Spleen (tissue), 13 donors: ENCODE measurements around the gene TPSD1. TPM values are rescaled to one million over a fixed set of nuclear protein-coding genes. Genes with fewer than 3 reads are reported as not detected.
"Not testable (repeated sequence)": the region's sequence is repeated elsewhere in the genome, so short reads cannot be mapped to it uniquely, and the experiment has no call there.

ENCODE experiments used
- DNase-seq: peaks from one replicate; pipeline ENCODE4 v3.0.0-alpha.2; 2020
- H3K27ac ChIP-seq, 8 donors: fragments of 200-600 bp; sonication (generic) in 7 of 8; 1 replicate in 4 of 8; 2 replicates in 4 of 8; pipeline versions ENCODE4 v1.5.0 to v1.8.0; 2016 to 2021; ENCODE audit warnings: inconsistent platforms in 4 of 8, mild to moderate bottlenecking in 4 of 8, moderate library complexity in 1 of 8
- H3K27me3 ChIP-seq, 7 donors: fragments of 200-600 bp; sonication (generic) in 6 of 7; replicated peaks in 1 of 7; 1 replicate in 4 of 7; 2 replicates in 3 of 7; pipeline versions ENCODE4 v1.5.0 to v1.8.0; 2016 to 2021; ENCODE audit warnings: inconsistent platforms in 3 of 7, mild to moderate bottlenecking in 1 of 7
- H3K36me3 ChIP-seq, 6 donors: fragments of 200-600 bp; sonication (generic) in 5 of 6; 1 replicate in 4 of 6; 2 replicates in 2 of 6; pipeline versions ENCODE4 v1.5.0 to v1.8.0; 2016 to 2021; ENCODE audit warnings: inconsistent platforms in 2 of 6
- H3K4me1 ChIP-seq, 6 donors: fragments of 200-600 bp; sonication (generic) in 5 of 6; 1 replicate in 3 of 6; 2 replicates in 3 of 6; pipeline versions ENCODE4 v1.5.0 to v1.8.0; 2016 to 2021; ENCODE audit warnings: inconsistent platforms in 3 of 6
- H3K4me3 ChIP-seq, 8 donors: fragments of 200-600 bp; sonication (generic) in 7 of 8; 1 replicate in 4 of 8; 2 replicates in 4 of 8; pipeline versions ENCODE4 v1.5.0 to v1.8.0; 2016 to 2021; ENCODE audit warnings: inconsistent platforms in 4 of 8, mild to moderate bottlenecking in 4 of 8, moderate library complexity in 2 of 8
- H3K9me3 ChIP-seq, 8 donors: fragments of 200-600 bp; sonication (generic) in 7 of 8; 1 replicate in 4 of 8; 2 replicates in 4 of 8; pipeline versions ENCODE4 v1.5.0 to v1.8.0; 2016 to 2021; ENCODE audit warnings: inconsistent platforms in 4 of 8
- CTCF ChIP-seq, 11 experiments: fragments of 200-600 bp in 7 of 11; fragments of 450-650 bp in 4 of 11; sonication (generic) in 4 of 11; IDR thresholded peaks in 8 of 11; conservative IDR thresholded peaks in 3 of 11; 1 replicate in 7 of 11; 2 replicates in 4 of 11; pipeline versions ENCODE4 v1.4.0 to v1.8.0; 2016 to 2021; ENCODE audit warnings: antibody characterized with exemption in 11 of 11, inconsistent platforms in 4 of 11, mild to moderate bottlenecking in 1 of 11
- POLR2A ChIP-seq, 3 donors: fragments of 450-650 bp; IDR thresholded peaks; one replicate each; pipeline ENCODE4 v1.5.1; 2017; ENCODE audit warnings: antibody characterized with exemption in 3 of 3, mild to moderate bottlenecking in 1 of 3
- POLR2AphosphoS5 ChIP-seq, 3 donors: sonication (generic); formaldehyde crosslinking; IDR thresholded peaks; one replicate each; pipeline ENCODE4 v1.5.1; 2017; ENCODE audit warnings: antibody characterized with exemption in 3 of 3
- WGBS, 5 donors: extraction: QIAGEN DNeasy Blood & Tissue Kit in 3 of 5; methylation state at CpG; one replicate each; pipeline versions ENCODE4 v1.1.5 to v1.1.7; 2013 to 2018; 5-methylcytosine and 5-hydroxymethylcytosine counted together
- intact Hi-C: fragments of 100-400 bp; cut with DNase I; formaldehyde crosslinking; loops from one replicate; pipeline ENCODE4 v1.15.0; 2023; ENCODE audit warnings: low total_unique reads
- long read RNA-seq, 2 donors: transcript quantifications; one replicate each; lab custom pipeline, GENCODE V29; 2026
- polyA plus RNA-seq, 3 donors: library from polyadenylated mRNA; stranded (reverse); fragments of 200-250 nt; gene quantifications; one replicate each; pipeline ENCODE4 v1.2.1, GENCODE V29; 2013
- total RNA-seq, 7 donors: library from RNA; depleted of rRNA in 3 of 7; stranded (reverse); fragments of >200 nt in 3 of 7; fragmentation: NEBNext Ultra II Directional in 4 of 7; extraction: Animal tissue kit (Norgen Biotek cat#: 25700) in 4 of 7; gene quantifications; one replicate each; pipeline versions ENCODE4 v1.1.0 to v1.2.1, GENCODE V29; 2016 to 2021
- donor health status: healthy with polysubstance abuse.
- donor health status: DM: no; HTN: no; CAD: no; lungs with moderate emphysema.
- donor health status: DM: no; HTN: no; CAD: no.
- donor health status: Bipolar disorder and iron deficiency.
- donor health status: healthy.
- donor health status: DM: no; HTN: no; CAD: no.
- donor health status: DM: yes; HTN: yes; CAD: no.

The TPSD1 gene
- total RNA-seq (under 1 TPM in 1 of 7 donors, not detected in 6; 0.76 TPM), polyA plus RNA-seq (under 1 TPM in 1 of 3 donors, not detected in 2; 0.11 TPM)
- long read RNA-seq, donor 1, result 0 reads
- long read RNA-seq, donor 2, result 0 reads

GRCh38 chr16:1255276-1256122, at the start of gene TPSD1:
TPSD1 (plus strand) TSS chr16:1256069; CDS start chr16:1256281, 212 bp downstream.
- intact Hi-C loops, result not testable (repeated sequence)
- peak; percentile 70 for DNase-seq
- 54 to 78% (median 62%) methylated on average over 11 to 26 of the region's 26 CpGs for WGBS, 5 donors

GRCh38 chr16:1206326-1206725, 49.5 kb upstream of the TPSD1 start:
- TF ChIP-seq POLR2A (IDR thresholded peaks at IDR 0.05), result no peak
- no peak for TF ChIP-seq POLR2AphosphoS5 (IDR thresholded peaks at IDR 0.05)
- TF ChIP-seq CTCF (IDR thresholded peaks at IDR 0.05 in 8 of 11, conservative IDR thresholded peaks at IDR 0.05 in 3 of 11), result no peak
- H3K4me3 ChIP-seq, result no peak overlapping the region
- WGBS, 5 donors, result 66 to 73% (median 72%) methylated on average over 6 to 9 of the region's 9 CpGs

More at GRCh38 chr16:1255276-1256122, at the start of gene TPSD1:
- not testable (repeated sequence) for H3K4me3 ChIP-seq, H3K36me3 ChIP-seq, H3K9me3 ChIP-seq, H3K27ac ChIP-seq
- Histone ChIP-seq H3K4me1 (peaks cover 0 to 11% (median 6%) of the 10 kb centered on the region in 6 donors), H3K27me3 (peaks cover 0 to 53% (median 28%) of the 10 kb centered on the region in 7 donors)

GRCh38 chr16:1206786-1207185, 49.1 kb upstream of the TPSD1 start:
- H3K4me3 ChIP-seq, result no peak overlapping the region
- WGBS, 5 donors, result 71 to 80% (median 76%) methylated on average over 12 to 16 of the region's 16 CpGs
- intact Hi-C loops, result no loop called here
- no peak for TF ChIP-seq POLR2A (IDR thresholded peaks at IDR 0.05)
- no peak for TF ChIP-seq POLR2AphosphoS5 (IDR thresholded peaks at IDR 0.05)
- TF ChIP-seq CTCF (IDR thresholded peaks at IDR 0.05 in 8 of 11, conservative IDR thresholded peaks at IDR 0.05 in 3 of 11), result no peak
- H3K36me3 ChIP-seq, result no peaks in the 10 kb centered on the region
- H3K27ac ChIP-seq, result no peak overlapping the region
- H3K27me3 ChIP-seq, result peaks cover 0 to 41% (median 0%) of the 10 kb centered on the region in 7 donors
- no peaks in the 10 kb centered on the region for H3K4me1 ChIP-seq
- H3K9me3 ChIP-seq, result no peaks in the 10 kb centered on the region
- DNase-seq, result no peak

More at GRCh38 chr16:1206326-1206725, 49.5 kb upstream of the TPSD1 start:
- H3K27ac ChIP-seq, result no peak overlapping the region
- no peaks in the 10 kb centered on the region for H3K36me3 ChIP-seq
- H3K9me3 ChIP-seq, result no peaks in the 10 kb centered on the region
- no peaks in the 10 kb centered on the region for H3K4me1 ChIP-seq
- DNase-seq, result no peak
- peaks cover 0 to 41% (median 0%) of the 10 kb centered on the region in 7 donors for H3K27me3 ChIP-seq
- intact Hi-C loops, result no loop called here

- intact Hi-C loops, result no loop called here
- Histone ChIP-seq H3K27me3 (peaks cover 0 to 41% (median 0%) of the 10 kb centered on the region in 7 donors), H3K27ac (peak overlapping the region in 1 of 8 donors; percentile 42), H3K36me3 (no peaks in the 10 kb centered on the region), H3K9me3 (no peaks in the 10 kb centered on the region), H3K4me3 (no peak overlapping the region), H3K4me1 (no peaks in the 10 kb centered on the region)
- TF ChIP-seq POLR2A (IDR thresholded peaks at IDR 0.05) (no peak), POLR2AphosphoS5 (IDR thresholded peaks at IDR 0.05) (peak in 1 of 3 donors; percentile 22)
- WGBS, 5 donors, result 62 to 82% (median 74%) methylated on average over 17 to 22 of the region's 22 CpGs
- no peak for DNase-seq
Observed at GRCh38 chr16:1208239-1208830, 47.5 kb upstream of the TPSD1 start.

- Histone ChIP-seq H3K36me3 (no peaks in the 10 kb centered on the region), H3K9me3 (no peaks in the 10 kb centered on the region), H3K4me3 (no peak overlapping the region), H3K27ac (no peak overlapping the region), H3K4me1 (no peaks in the 10 kb centered on the region), H3K27me3 (peaks cover 0 to 48% (median 0%) of the 10 kb centered on the region in 7 donors)
- TF ChIP-seq POLR2A (IDR thresholded peaks at IDR 0.05) (no peak), POLR2AphosphoS5 (IDR thresholded peaks at IDR 0.05) (no peak), CTCF (IDR thresholded peaks at IDR 0.05 in 8 of 11, conservative IDR thresholded peaks at IDR 0.05 in 3 of 11) (no peak)
- no peak for DNase-seq
- 88 to 95% (median 93%) methylated on average over 20 to 43 of the region's 43 CpGs for WGBS, 5 donors
- intact Hi-C loops, result no loop called here
Observed at GRCh38 chr16:1209081-1209480, 46.8 kb upstream of the TPSD1 start.
